ENCODE data around the gene CNTN1.

GRCh38 chr12:40717576-40717975 is 25.3 kb downstream of the CNTN1 start:
- TF ChIP-seq POLR2A (IDR thresholded peaks at IDR 0.05) (no peak), CTCF (IDR thresholded peaks at IDR 0.05) (no peak)

All from testis (tissue), 2 donors.